ENCODE results near the gene IGSF6. TPM values are rescaled to one million over a fixed set of nuclear protein-coding genes. Genes with fewer than 3 reads are reported as not detected.
A peak's percentile ranks its signal among the peaks of the same experiment; 100 is the strongest.

Gene IGSF6
- total RNA-seq, 2 experiments from 2014 or later, result 0.28 to 0.30 TPM

GRCh38 chr16:21613781-21614180 is 38.6 kb downstream of the IGSF6 start:
- peaks cover 55% of the 10 kb centered on the region for H3K4me1 ChIP-seq (ENCODE audit: insufficient read depth, low read length, poor library complexity, severe bottlenecking)
- H2AFZ ChIP-seq (ENCODE audit: low read length), result no peak overlapping the region
- H3K9me2 ChIP-seq (ENCODE audit: insufficient read depth, low read length), result no peaks in the 10 kb centered on the region
- no peaks in the 10 kb centered on the region for H3K9me3 ChIP-seq (ENCODE audit: low read length)
- BruUV-seq (replicated peaks), result no TSS peak
- peaks cover 61% of the 10 kb centered on the region for H3K79me2 ChIP-seq (ENCODE audit: insufficient read depth, low read depth, low read length)
- no peak for TF ChIP-seq CTCF (conservative IDR thresholded peaks at IDR 0.05; ENCODE audit: low read length)
- TF ChIP-seq EZH2phosphoT487 (IDR thresholded peaks at IDR 0.05; ENCODE audit: borderline replicate concordance, low read depth, low read length), result no peak
- H4K20me1 ChIP-seq (ENCODE audit: insufficient read depth, low read length), result peaks cover 27% of the 10 kb centered on the region; the same call in 1 of the 2 replicates
- CTCF ChIA-PET (ENCODE audit: unreplicated experiment), result no interaction called here
- peaks cover 58% of the 10 kb centered on the region for H3K36me3 ChIP-seq (ENCODE audit: insufficient read depth, low read length)
- POLR2A ChIA-PET, result interaction anchor here (0.7 kb wide), 1 partner anchor 9 kb away, joined by 3 read pairs; no protein-coding TSS in a partner anchor
- H3K27ac ChIP-seq (ENCODE audit: low read depth, low read length, poor library complexity, severe bottlenecking), result no peak overlapping the region
- no peak overlapping the region for H3K4me3 ChIP-seq (ENCODE audit: low read depth, low read length, poor library complexity, severe bottlenecking)
- H3K4me2 ChIP-seq (ENCODE audit: low read length), result no peak overlapping the region
- intact Hi-C loops (cut with micrococcal nuclease; ENCODE audit: unreplicated experiment), result no loop called here
- no peak for DNase-seq (ENCODE audit: low spot score)

GRCh38 chr16:21613361-21613760 is 39.0 kb downstream of the IGSF6 start:
- no peak overlapping the region for H2AFZ ChIP-seq (ENCODE audit: low read length)
- H3K9me3 ChIP-seq (ENCODE audit: low read length), result no peaks in the 10 kb centered on the region
- ChIA-PET POLR2A (interaction anchor here (0.7 kb wide), 1 partner anchor 9 kb away, joined by 3 read pairs; no protein-coding TSS in a partner anchor), CTCF (ENCODE audit: unreplicated experiment) (no interaction called here)
- TSS peak; percentile 12 for BruUV-seq (replicated peaks)
- TF ChIP-seq EZH2phosphoT487 (IDR thresholded peaks at IDR 0.05; ENCODE audit: borderline replicate concordance, low read depth, low read length) (no peak), CTCF (conservative IDR thresholded peaks at IDR 0.05; ENCODE audit: low read length) (no peak)
- no peak overlapping the region for H3K27ac ChIP-seq (ENCODE audit: low read depth, low read length, poor library complexity, severe bottlenecking)
- no peak for DNase-seq (ENCODE audit: low spot score)
- peaks cover 53% of the 10 kb centered on the region for H3K36me3 ChIP-seq (ENCODE audit: insufficient read depth, low read length)
- peaks cover 59% of the 10 kb centered on the region for H3K4me1 ChIP-seq (ENCODE audit: insufficient read depth, low read length, poor library complexity, severe bottlenecking)
- no peaks in the 10 kb centered on the region for H3K9me2 ChIP-seq (ENCODE audit: insufficient read depth, low read length)
- intact Hi-C loops (cut with micrococcal nuclease; ENCODE audit: unreplicated experiment), result no loop called here
- H3K79me2 ChIP-seq (ENCODE audit: insufficient read depth, low read depth, low read length), result peaks cover 65% of the 10 kb centered on the region
- peaks cover 30% of the 10 kb centered on the region; the same call in 1 of the 2 replicates for H4K20me1 ChIP-seq (ENCODE audit: insufficient read depth, low read length)
- H3K4me3 ChIP-seq (ENCODE audit: low read depth, low read length, poor library complexity, severe bottlenecking), result no peak overlapping the region
- H3K4me2 ChIP-seq (ENCODE audit: low read length), result no peak overlapping the region

GRCh38 chr16:21611556-21612384 is 40.6 kb downstream of the IGSF6 start:
- no TSS peak for BruUV-seq (replicated peaks)
- POLR2A ChIA-PET, result interaction anchor here (0.5 to 1.5 kb wide), 4 partner anchors 13 to 19 kb away, joined by 3 to 4 read pairs (median 3); no protein-coding TSS in a partner anchor
- no peaks in the 10 kb centered on the region for H3K9me3 ChIP-seq (ENCODE audit: low read length)
- H3K4me1 ChIP-seq (ENCODE audit: insufficient read depth, low read length, poor library complexity, severe bottlenecking), result peaks cover 52% of the 10 kb centered on the region
- H3K27ac ChIP-seq (ENCODE audit: low read depth, low read length, poor library complexity, severe bottlenecking), result no peak overlapping the region
- peaks cover 43% of the 10 kb centered on the region for H3K36me3 ChIP-seq (ENCODE audit: insufficient read depth, low read length)
- H3K9me2 ChIP-seq (ENCODE audit: insufficient read depth, low read length), result no peaks in the 10 kb centered on the region
- DNase-seq (ENCODE audit: low spot score), result no peak
- H4K20me1 ChIP-seq (ENCODE audit: insufficient read depth, low read length), result peaks cover 31% of the 10 kb centered on the region; the same call in 1 of the 2 replicates
- no peak overlapping the region for H3K4me3 ChIP-seq (ENCODE audit: low read depth, low read length, poor library complexity, severe bottlenecking)
- peak overlapping the region; percentile 10; the same call in 1 of the 2 replicates for H3K4me2 ChIP-seq (ENCODE audit: low read length)
- H2AFZ ChIP-seq (ENCODE audit: low read length), result no peak overlapping the region
- H3K79me2 ChIP-seq (ENCODE audit: insufficient read depth, low read depth, low read length), result peaks cover 81% of the 10 kb centered on the region
- no peak for TF ChIP-seq CTCF (conservative IDR thresholded peaks at IDR 0.05; ENCODE audit: low read length)
- TF ChIP-seq EZH2phosphoT487 (IDR thresholded peaks at IDR 0.05; ENCODE audit: borderline replicate concordance, low read depth, low read length), result no peak
- CTCF ChIA-PET (ENCODE audit: unreplicated experiment), result no interaction called here
- intact Hi-C loops (cut with micrococcal nuclease; ENCODE audit: unreplicated experiment), result no loop called here

Data from OCI-LY7 (cell line).